ENCODE measurements around the gene KLC1.

The KLC1 gene

GRCh38 chr14:103734081-103734888 is 105.3 kb downstream of the KLC1 start:
- DNase-seq (ENCODE audit: low read depth in 2 of 2) = no peak

GRCh38 chr14:103735022-103735421 is 106.0 kb downstream of the KLC1 start:
- no peak for DNase-seq (ENCODE audit: low read depth in 2 of 2)

GRCh38 chr14:103735439-103735814 is 106.4 kb downstream of the KLC1 start:
- no peak for DNase-seq (ENCODE audit: low read depth in 2 of 2)

- no peak for DNase-seq (ENCODE audit: low read depth in 2 of 2)
Observed at GRCh38 chr14:103735815-103736545, 107.0 kb downstream of the KLC1 start.

GRCh38 chr14:103736546-103737431 is 107.8 kb downstream of the KLC1 start:
- DNase-seq (ENCODE audit: low read depth in 2 of 2) = no peak

- no peak for DNase-seq (ENCODE audit: low read depth in 2 of 2)
Observed at GRCh38 chr14:103737432-103738045, 108.5 kb downstream of the KLC1 start.

GRCh38 chr14:103738166-103738565 is 109.2 kb downstream of the KLC1 start:
- DNase-seq (ENCODE audit: low read depth in 2 of 2) = no peak

- DNase-seq (ENCODE audit: low read depth in 2 of 2) = no peak
Observed at GRCh38 chr14:103738701-103739451, 109.9 kb downstream of the KLC1 start.

GRCh38 chr14:103739466-103739792 is 110.4 kb downstream of the KLC1 start:
- DNase-seq (ENCODE audit: low read depth in 2 of 2) = no peak

- no peak for DNase-seq (ENCODE audit: low read depth in 2 of 2)
Observed at GRCh38 chr14:103739793-103740501, 110.9 kb downstream of the KLC1 start.

- DNase-seq (ENCODE audit: low read depth in 2 of 2) = no peak
Observed at GRCh38 chr14:103740991-103741689, 112.1 kb downstream of the KLC1 start.

- DNase-seq (ENCODE audit: low read depth in 2 of 2) = no peak
Observed at GRCh38 chr14:103741876-103742275, 112.9 kb downstream of the KLC1 start.

- no peak for DNase-seq (ENCODE audit: low read depth in 2 of 2)
Observed at GRCh38 chr14:103742499-103743255, 113.7 kb downstream of the KLC1 start.

- no peak for DNase-seq (ENCODE audit: low read depth in 2 of 2)
Observed at GRCh38 chr14:103743691-103744090, 114.7 kb downstream of the KLC1 start.

GRCh38 chr14:103744621-103745395 is 115.8 kb downstream of the KLC1 start:
- DNase-seq (ENCODE audit: low read depth in 2 of 2) = no peak

- DNase-seq (ENCODE audit: low read depth in 2 of 2) = no peak
Observed at GRCh38 chr14:103745424-103745823, 116.4 kb downstream of the KLC1 start.

GRCh38 chr14:103746701-103747100 is 117.7 kb downstream of the KLC1 start:
- DNase-seq (ENCODE audit: low read depth in 2 of 2) = no peak

- peak in 1 of 2 donors; percentile 5 for DNase-seq (ENCODE audit: low read depth in 2 of 2)
Observed at GRCh38 chr14:103748534-103748857, 119.5 kb downstream of the KLC1 start.

All from stimulated activated CD8-positive, alpha-beta memory T cell treated with anti-CD3 and anti-CD28 coated beads, Interleukin-15, amount 100 ng/mL, for 4 hours (primary cell).